Measurements from ENCODE around the gene LHFPL3. TPM values are rescaled to one million over a fixed set of nuclear protein-coding genes. Genes with fewer than 3 reads are reported as not detected.

The LHFPL3 gene
- total and polyA plus RNA-seq, 9 of the 15 experiments (the other 6 are each of a cell fraction or from before 2014, with no cell fraction given), result 0.21 to 0.52 TPM; not detected in 7

- intact Hi-C loops (cut with micrococcal nuclease) (no loop called here), in situ Hi-C loops (cut with MboI) (loop anchor here (25.0 kb wide), 1 partner anchor 1341 kb away; no protein-coding TSS in a partner anchor)
- BruUV-seq (replicated peaks), result no TSS peak
- Histone ChIP-seq H3K9me3 (replicated peaks; ENCODE audit: control insufficient read depth, insufficient read depth, low read depth, low read length) (no peaks in the 10 kb centered on the region), H3K4me1 (replicated peaks in 1 of 2; ENCODE audit: control insufficient read depth in 2 of 2, insufficient read depth in 2 of 2, low read length in 2 of 2) (no peaks in the 10 kb centered on the region), H3K4me2 (ENCODE audit: insufficient read depth, low read length) (no peak overlapping the region), H3K9ac (ENCODE audit: insufficient read depth in 1 of 2, low read depth in 2 of 2, low read length in 2 of 2) (no peak overlapping the region), H3K4me3 (no peak overlapping the region), H3K27me3 (ENCODE audit: control insufficient read depth in 2 of 2, insufficient read depth in 2 of 2, low read length in 2 of 2) (peaks cover 16 to 34% of the 10 kb centered on the region in 2 experiments; a peak in 4 of 5 replicates), H3K9me1 (ENCODE audit: control insufficient read depth, insufficient read depth, low read length) (no peaks in the 10 kb centered on the region), H2AFZ (ENCODE audit: low read depth, low read length) (no peak overlapping the region), H3K79me2 (ENCODE audit: control insufficient read depth, insufficient read depth, low read length) (no peaks in the 10 kb centered on the region), H4K20me1 (replicated peaks; ENCODE audit: control insufficient read depth, insufficient read depth, low read length) (0 out of 2 replicates have a peak, but pooled peaks cover 2% of the 10 kb centered on the region), H3K36me3 (ENCODE audit: control insufficient read depth, insufficient read depth, low read length) (no peaks in the 10 kb centered on the region), H3K27ac (ENCODE audit: extremely low read depth, low read depth, low read length) (no peak overlapping the region)
- WGBS (ENCODE audit: insufficient coverage, low coverage, missing lambda C conversion rate), result 7% methylated on average over 2 of the region's 2 CpGs
- ATAC-seq (no peak; the same call in 2 of the 3 replicates), FAIRE-seq (no peak), DNase-seq (ENCODE audit: extremely low read depth in 1 of 4, low spot score in 3 of 4) (no peak)
- CTCF ChIA-PET (ENCODE audit: low intra/inter-chr PET ratio), result no interaction called here
- no peak for TF ChIP-seq ZNF165 (CRISPR knock-in tag; IDR thresholded peaks at IDR 0.05; ENCODE audit: borderline replicate concordance)
- TF ChIP-seq ZC3H8 (IDR thresholded peaks at IDR 0.05), result no peak
- POLR2A ChIA-PET, result no interaction called here
Observed at GRCh38 chr7:104903044-104903443, 574.6 kb downstream of the LHFPL3 start.

GRCh38 chr7:104903846-104904245 lies 575.4 kb downstream of the LHFPL3 start:
- Histone ChIP-seq H3K27me3 (ENCODE audit: control insufficient read depth in 2 of 2, insufficient read depth in 2 of 2, low read length in 2 of 2) (peaks cover 11 to 26% of the 10 kb centered on the region in 2 experiments; a peak in 4 of 5 replicates), H3K36me3 (ENCODE audit: control insufficient read depth, insufficient read depth, low read length) (no peaks in the 10 kb centered on the region), H3K9me1 (ENCODE audit: control insufficient read depth, insufficient read depth, low read length) (no peaks in the 10 kb centered on the region), H3K4me3 (no peak overlapping the region), H3K27ac (ENCODE audit: extremely low read depth, low read depth, low read length) (no peak overlapping the region), H3K4me2 (ENCODE audit: insufficient read depth, low read length) (no peak overlapping the region), H3K4me1 (replicated peaks in 1 of 2; ENCODE audit: control insufficient read depth in 2 of 2, insufficient read depth in 2 of 2, low read length in 2 of 2) (no peaks in the 10 kb centered on the region), H3K79me2 (ENCODE audit: control insufficient read depth, insufficient read depth, low read length) (no peaks in the 10 kb centered on the region), H3K9ac (ENCODE audit: insufficient read depth in 1 of 2, low read depth in 2 of 2, low read length in 2 of 2) (no peak overlapping the region), H3K9me3 (replicated peaks; ENCODE audit: control insufficient read depth, insufficient read depth, low read depth, low read length) (no peaks in the 10 kb centered on the region), H2AFZ (ENCODE audit: low read depth, low read length) (no peak overlapping the region), H4K20me1 (replicated peaks; ENCODE audit: control insufficient read depth, insufficient read depth, low read length) (0 out of 2 replicates have a peak, but pooled peaks cover 2% of the 10 kb centered on the region)
- no peak for ATAC-seq
- no peak for FAIRE-seq
- ChIA-PET CTCF (ENCODE audit: low intra/inter-chr PET ratio) (no interaction called here), POLR2A (no interaction called here)
- in situ Hi-C loops (cut with MboI) (loop anchor here (25.0 kb wide), 1 partner anchor 1342 kb away; no protein-coding TSS in a partner anchor), intact Hi-C loops (cut with micrococcal nuclease) (no loop called here)
- WGBS (ENCODE audit: insufficient coverage, low coverage, missing lambda C conversion rate), result 8% methylated on average over 4 of the region's 4 CpGs
- no TSS peak for BruUV-seq (replicated peaks)
- no peak for DNase-seq (ENCODE audit: extremely low read depth in 1 of 4, low spot score in 3 of 4)
- TF ChIP-seq TCF7 (IDR thresholded peaks at IDR 0.05; ENCODE audit: borderline replicate concordance), result no peak
- no peak for TF ChIP-seq MITF (IDR thresholded peaks at IDR 0.05)
- TF ChIP-seq ETV1 (tag; conservative IDR thresholded peaks at IDR 0.05; ENCODE audit: low read depth), result no peak
- TF ChIP-seq ZNF280B (CRISPR knock-in tag; IDR thresholded peaks at IDR 0.05), result no peak
- no peak for TF ChIP-seq ZNF449 (CRISPR knock-in tag; IDR thresholded peaks at IDR 0.05)
- no peak for TF ChIP-seq NEUROD1 (IDR thresholded peaks at IDR 0.05; ENCODE audit: borderline replicate concordance, low read depth, low read length, partially characterized antibody)
- no peak for TF ChIP-seq LCOR (CRISPR knock-in tag; IDR thresholded peaks at IDR 0.05)
- no peak for TF ChIP-seq GATA2 (CRISPR knock-in tag; IDR thresholded peaks at IDR 0.05)
- no peak for TF ChIP-seq HNRNPK (IDR thresholded peaks at IDR 0.05; ENCODE audit: low read depth, low read length, poor library complexity, severe bottlenecking)
- TF ChIP-seq ZNF77 (CRISPR knock-in tag; IDR thresholded peaks at IDR 0.05), result no peak
- TF ChIP-seq NFATC3 (IDR thresholded peaks at IDR 0.05), result no peak

Measured in K562 (cell line).